NCI-H69 (cell line): Measurements from ENCODE around the gene KDR.

Source experiments
- DNase-seq: peaks from one replicate; lab custom pipeline; 2025; lab: John Stamatoyannopoulos, UW

The KDR gene

DNA sequence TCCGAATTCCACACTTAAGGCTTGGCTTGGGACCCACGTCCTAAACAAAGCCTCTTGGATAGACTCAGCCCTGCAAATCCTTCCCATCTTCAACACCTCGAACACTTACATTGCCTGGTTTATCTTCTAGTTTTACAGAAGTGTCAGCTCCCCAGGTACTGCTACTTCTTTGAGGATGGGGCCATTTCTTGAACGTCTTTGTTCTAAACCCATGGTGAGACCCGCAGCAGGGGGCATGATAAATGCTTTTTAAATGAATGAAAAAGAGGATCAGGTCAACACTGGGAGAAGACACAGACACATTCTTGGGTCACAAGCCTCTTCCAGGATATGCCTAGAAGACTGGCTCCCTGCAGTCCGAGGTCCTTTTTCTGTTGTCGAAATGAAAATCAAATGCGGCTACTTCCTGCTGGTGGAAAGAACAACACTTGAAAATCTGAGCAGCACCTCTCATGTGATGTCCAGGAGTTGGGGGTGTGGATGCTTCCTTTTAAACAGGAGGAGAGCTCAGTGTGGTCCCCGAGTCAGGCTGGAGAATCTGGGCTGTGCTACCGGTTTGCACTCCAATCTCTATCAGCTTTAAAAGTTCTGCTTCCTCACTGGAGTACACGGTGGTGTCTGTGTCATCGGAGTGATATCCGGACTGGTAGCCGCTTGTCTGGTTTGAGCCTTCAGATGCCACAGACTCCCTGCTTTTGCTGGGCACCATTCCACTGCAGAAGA is 45.8 kb downstream of the KDR start:
- no peak for DNase-seq

GRCh38 chr4:55078987-55079386 is 46.4 kb downstream of the KDR start:
- no peak for DNase-seq

GRCh38 chr4:55077577-55077976 is 47.8 kb downstream of the KDR start:
- DNase-seq = no peak

DNA sequence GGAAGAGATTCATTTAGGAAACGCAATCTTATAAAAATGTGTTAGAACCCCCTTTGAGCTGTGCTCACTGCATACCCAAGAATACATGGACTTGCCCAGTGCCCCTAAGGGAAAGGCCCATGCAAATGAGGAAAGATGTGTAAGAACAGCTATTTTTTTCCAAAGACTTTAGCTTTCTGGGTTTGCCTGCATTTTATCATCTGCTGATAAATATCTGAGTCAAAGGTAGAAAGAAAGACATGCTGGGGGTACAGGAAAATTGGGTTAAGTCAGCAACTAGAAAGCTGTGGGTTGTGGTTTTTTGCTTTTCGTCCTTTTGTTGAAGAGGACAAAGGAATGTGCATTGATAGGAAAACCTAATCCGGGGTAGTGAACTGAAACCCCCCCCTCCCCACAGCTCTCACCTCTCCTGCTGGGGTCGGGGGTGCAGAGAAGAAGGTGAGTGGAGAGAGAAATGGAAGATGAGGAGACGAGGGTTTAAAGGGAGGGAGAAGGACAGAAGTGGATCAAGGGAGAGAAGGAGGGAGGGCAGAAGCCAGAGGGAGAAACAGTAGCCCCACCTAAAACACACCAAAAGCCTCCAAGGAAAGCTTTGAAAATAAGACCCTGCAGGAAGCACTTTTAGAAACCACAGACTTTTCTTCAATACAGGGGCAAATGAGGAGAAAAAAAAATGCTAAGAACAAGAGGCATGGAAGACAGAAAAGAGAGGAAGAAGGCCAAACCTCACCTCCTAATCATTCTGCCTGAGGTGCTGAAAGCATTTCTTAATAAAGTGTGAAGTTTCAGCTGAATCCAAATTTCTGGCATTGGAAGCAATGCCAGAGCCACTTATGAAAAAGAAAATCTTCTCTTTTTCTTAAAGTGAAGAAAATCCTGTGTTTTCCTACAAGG is 49.3 kb downstream of the KDR start:
- no peak for DNase-seq

DNA sequence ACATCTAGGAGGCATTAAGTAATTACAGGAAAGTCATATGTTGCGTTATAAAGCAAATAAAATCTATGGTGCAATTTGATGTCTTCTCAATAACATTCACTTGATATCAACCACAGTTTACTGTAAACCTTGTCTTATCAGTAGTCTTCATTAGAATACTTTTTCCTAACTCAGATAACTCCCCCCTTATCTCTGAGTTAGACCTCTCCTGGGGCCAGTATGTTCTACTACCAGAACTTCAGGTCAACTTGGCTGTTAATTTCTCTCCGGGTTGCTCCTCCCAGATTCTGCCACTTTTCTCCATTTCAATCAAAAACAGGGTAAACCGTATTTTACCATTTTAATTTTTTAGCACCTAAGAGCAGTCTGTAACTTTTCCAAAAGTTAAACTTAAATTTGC is 50.0 kb downstream of the KDR start:
- no peak for DNase-seq

DNA sequence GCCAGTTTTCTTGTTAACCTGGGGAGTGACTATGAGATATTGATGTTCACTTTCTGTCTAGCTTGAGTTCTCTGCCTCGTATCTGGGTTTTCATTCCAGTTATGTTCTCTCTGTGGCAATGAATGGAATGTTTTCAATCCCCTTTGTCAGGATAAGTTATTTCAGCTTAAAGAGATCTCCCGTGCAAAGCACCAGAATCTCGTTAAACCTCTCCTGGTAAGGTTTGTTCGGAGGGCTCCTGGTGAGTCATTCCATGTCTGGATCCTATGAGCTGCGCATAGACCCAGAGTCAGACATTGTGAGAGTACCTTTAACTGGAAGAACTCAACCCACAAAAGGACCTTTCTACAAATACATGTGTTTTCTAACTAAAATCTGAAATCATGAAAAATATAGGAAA is 51.0 kb downstream of the KDR start:
- DNase-seq = no peak

DNA sequence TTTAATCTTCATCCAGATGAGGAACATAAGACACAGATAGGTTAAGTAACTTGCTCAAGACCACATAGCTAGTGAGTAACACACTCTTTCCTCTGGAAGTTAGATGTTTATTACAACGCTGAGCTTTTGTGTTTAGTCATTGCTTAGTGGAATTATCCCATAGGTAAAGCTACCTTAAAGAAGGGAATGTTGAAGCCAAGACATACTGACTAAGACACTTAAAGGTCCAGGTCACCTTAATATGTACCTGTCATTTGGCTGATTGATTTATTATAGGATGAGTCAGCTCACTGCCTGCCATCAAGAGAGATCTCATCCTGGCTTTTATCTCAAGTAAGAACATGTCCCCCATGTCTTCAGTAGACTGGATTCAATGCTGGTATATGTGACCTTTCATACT is 53.4 kb downstream of the KDR start:
- DNase-seq = no peak

GRCh38 chr4:55069248-55069647 is 56.1 kb downstream of the KDR start:
- DNase-seq = no peak

DNA sequence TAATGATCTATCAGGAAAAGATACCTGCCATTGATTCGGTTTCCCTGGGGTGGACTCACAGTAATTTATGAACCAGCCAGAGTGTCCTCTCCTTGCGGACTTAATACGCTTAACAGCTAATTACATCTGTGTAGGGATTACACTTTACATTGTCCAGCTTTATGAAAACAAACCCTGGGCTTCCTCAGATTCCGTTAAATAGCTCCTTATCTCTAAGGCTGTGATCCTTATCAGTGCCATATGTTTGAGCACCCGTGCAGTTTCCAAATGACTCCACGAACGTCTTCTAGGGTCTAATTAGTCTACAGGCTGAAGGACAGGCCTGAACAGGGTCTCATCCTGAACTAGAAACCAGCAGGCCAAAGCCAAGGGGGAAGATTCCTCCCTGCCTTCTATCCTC is 56.9 kb downstream of the KDR start:
- no peak for DNase-seq

- DNase-seq = no peak
Observed at GRCh38 chr4:55066018-55066417, 59.4 kb downstream of the KDR start.

- no peak for DNase-seq
Observed at GRCh38 chr4:55055529-55055928, 69.9 kb downstream of the KDR start.

DNA sequence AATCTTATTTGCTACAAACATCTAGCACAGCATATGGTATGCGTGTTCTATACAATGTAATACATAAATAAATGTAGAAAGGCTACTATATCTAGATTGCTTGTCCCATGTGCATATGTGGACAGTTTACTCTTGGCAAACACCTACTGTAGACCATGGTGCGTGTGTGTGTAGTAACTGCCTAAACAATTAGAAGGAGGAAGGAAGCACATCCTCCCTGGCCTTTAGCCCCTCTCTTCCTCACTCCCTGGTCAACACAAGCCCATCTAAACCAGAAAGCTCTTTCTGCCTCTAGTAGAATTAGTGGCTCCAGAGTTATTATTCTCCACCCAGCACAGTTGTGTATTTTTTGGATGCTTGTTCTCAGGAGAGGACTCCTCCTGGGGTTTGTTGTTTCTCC is 73.9 kb downstream of the KDR start:
- no peak for DNase-seq

DNA sequence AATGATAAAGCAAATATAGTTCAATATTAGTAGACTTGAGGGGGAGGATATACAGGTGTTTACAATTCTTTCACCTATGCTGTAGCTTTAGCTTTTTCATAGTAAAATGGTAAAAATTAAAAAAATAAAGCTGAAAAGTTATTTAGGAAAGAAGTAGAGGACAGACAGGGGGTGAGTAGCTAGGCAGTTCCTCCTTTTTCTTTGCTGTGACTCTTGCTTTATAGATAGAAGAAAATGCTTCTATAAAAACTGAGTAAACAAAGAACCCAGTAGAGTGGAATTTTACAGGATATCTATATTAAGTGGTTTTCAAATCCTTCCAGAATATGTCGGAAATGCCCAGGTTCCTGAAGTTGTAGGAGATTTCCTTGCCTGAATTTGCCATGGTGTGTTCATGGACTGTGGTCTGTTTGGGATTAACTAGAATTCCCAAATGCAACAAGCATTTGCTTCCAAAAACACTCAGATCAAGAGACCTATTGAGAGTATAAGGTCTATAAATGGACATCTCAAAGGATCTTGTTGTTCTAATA is 74.9 kb downstream of the KDR start:
- DNase-seq = no peak

DNA sequence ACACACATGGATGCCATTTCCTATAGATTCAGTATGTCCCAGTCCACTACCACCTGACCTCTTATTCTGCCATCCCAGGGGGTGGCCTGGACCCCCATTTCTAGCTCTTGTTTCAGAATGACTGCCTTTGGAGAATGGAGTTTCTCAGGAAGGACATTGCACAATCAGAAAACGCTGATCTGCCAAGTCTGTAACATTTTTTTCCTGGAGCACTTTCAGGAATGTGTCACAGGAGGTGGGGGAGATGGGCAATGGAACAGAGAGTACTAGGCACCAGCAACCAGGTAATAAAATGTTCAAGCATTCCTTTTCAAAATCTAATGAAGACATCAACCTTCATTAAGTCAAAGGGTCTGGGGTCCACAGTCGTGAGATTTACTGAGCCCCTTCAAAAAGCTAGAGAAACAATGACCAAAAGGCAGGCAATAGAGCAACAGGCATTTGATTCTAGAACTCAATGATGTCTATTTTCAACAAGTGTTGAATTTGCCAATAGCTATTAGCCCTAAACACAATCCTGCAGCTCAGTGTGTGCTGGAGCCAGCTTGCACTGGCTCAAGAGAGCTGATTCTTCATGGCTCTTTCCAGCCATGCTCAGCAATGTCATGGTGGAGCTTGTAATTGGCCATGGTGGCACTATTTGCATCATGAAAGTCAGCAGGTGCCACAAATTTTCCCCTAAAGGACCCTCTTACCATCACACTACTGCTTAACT is 87.1 kb downstream of the KDR start:
- no peak for DNase-seq

DNA sequence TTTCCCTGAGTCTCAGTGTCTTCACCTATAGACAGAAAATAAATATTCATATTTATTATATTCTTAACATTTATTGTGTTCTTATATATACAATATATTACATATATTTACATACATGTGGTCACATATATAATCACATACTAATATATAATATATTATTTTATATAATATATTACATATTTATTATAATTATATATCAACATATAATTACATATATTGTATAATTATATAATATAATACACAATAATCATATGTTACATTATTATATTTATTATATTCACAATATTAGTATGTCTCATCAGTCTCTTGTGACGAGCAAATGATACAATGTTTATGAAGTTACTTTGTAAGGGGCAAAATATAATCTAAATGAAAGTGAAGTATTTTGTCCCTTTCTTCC is 87.7 kb downstream of the KDR start:
- no peak for DNase-seq

DNA sequence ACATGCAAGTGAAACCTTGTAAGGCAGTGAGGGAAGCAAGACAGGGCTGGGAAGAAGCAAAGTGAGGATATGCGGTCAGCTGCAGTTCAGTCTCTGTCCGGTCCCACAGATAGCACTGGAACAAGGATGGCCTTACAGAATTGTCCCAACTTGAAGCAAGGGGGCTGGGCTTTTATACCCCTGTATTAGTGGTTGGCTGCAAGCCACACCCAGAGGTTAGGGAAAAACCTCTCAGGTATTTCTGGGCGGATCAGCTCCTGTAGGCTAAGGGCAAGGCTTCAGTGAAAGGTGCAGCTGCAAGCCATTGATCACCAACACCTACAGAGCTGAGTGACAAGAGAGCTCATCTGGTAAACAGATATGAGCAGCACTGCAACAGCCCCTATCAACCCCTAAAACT is 89.0 kb downstream of the KDR start:
- no peak for DNase-seq

DNA sequence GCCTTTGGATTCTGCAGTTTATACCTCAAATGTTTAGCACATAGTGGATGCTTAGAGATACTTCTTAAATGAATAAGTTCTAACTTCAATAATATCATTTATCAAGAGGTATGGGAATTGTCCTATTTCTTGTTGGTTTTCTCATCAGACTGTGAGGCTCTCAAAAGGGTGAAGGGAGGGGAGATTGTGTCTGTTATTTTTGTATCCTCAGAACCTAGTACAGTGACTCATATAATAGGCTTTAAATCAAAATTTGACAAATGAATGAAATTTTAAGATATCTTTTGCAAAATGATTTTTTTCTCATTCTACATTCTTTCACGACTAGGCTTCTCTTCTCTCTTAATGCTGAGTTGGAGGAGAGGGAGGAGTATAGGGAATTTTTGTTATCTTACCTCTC is 89.5 kb downstream of the KDR start:
- no peak for DNase-seq

GRCh38 chr4:55033296-55033695 is 92.1 kb downstream of the KDR start:
- DNase-seq = no peak

DNA sequence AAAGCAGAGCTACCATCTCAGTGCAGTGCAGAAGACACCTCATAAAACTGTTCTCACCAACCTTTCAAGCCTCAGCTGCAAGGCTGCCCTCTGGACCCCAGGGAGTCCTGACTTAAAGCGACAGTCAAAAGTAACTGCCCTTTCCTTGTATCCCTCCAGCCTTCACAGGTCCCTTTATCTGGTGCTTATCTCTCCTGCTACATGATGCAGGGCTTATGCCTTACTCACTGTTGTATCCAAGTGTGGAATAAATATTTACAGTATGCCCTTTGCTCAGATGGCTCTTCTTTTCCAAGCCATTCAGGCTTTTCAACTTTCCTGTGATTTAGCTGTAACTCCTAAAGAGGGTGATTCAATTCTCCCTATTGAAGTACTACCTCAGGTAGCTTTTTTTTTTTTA is 92.6 kb downstream of the KDR start:
- DNase-seq = no peak

- no peak for DNase-seq
Observed at GRCh38 chr4:55032179-55032578, 93.2 kb downstream of the KDR start.

- peak; percentile 9 for DNase-seq
Observed at GRCh38 chr4:55031158-55031557, 94.2 kb downstream of the KDR start.

GRCh38 chr4:55030589-55030988 is 94.8 kb downstream of the KDR start:
- peak; percentile 29 for DNase-seq
